Left lung (tissue), 10 donors: Measurements from ENCODE around the gene DRD4. TPM values are rescaled to one million over a fixed set of nuclear protein-coding genes. Genes with fewer than 3 reads are reported as not detected.

ENCODE experiments used
- ATAC-seq: fragments of 200-7000 bp; cut with Tn5 transposase; one replicate; pipeline ENCODE4 v1.9.1; 2020; ENCODE audit warnings: moderate library complexity
- DNase-seq, 4 donors: peaks; one replicate each; pipeline ENCODE4 v3.0.0-alpha.2; 2013 to 2020
- H3K27ac ChIP-seq, 2 donors: fragments of 200-600 bp; sonication (generic) in 1 of 2; one replicate each; pipeline versions ENCODE4 v1.5.0 to v1.8.0; 2020 to 2021
- H3K27me3 ChIP-seq, 2 donors: fragments of 200-600 bp; sonication (generic) in 1 of 2; one replicate each; pipeline versions ENCODE4 v1.5.0 to v1.8.0; 2020 to 2021
- H3K36me3 ChIP-seq, 2 donors: fragments of 200-600 bp; sonication (generic) in 1 of 2; one replicate each; pipeline versions ENCODE4 v1.5.0 to v1.8.0; 2020 to 2021
- H3K4me1 ChIP-seq, 2 donors: fragments of 200-600 bp; one replicate each; pipeline ENCODE4 v1.8.0; 2021
- H3K4me3 ChIP-seq, 2 donors: fragments of 200-600 bp; sonication (generic) in 1 of 2; one replicate each; pipeline versions ENCODE4 v1.5.0 to v1.8.0; 2020 to 2021; ENCODE audit warnings: mild to moderate bottlenecking in 1 of 2
- H3K9me3 ChIP-seq, 2 donors: fragments of 200-600 bp; sonication (generic) in 1 of 2; one replicate each; pipeline versions ENCODE4 v1.5.0 to v1.8.0; 2020 to 2021
- intact Hi-C, 2 donors: fragments of 100-400 bp; cut with DNase I; formaldehyde crosslinking; loops; one replicate each; pipeline versions ENCODE4 v1.11.2 to v1.14.2; 2022
- polyA plus RNA-seq, 6 donors: library from polyadenylated mRNA; unstranded; fragments of 120-200 nt; gene quantifications; one replicate each; pipeline ENCODE4 v1.2.1, GENCODE V29; 2013; ENCODE audit not compliant: insufficient read length in 6 of 6
- total RNA-seq, 2 donors: library from RNA; stranded (reverse); fragmentation: NEBNext Ultra II Directional; extraction: Animal tissue kit (Norgen Biotek cat#: 25700); gene quantifications; one replicate each; pipeline ENCODE4 v1.2.1, GENCODE V29; 2021
- TF ChIP-seq, protein P1 (sequence below), 2 donors: fragments of 200-600 bp; sonication (generic) in 1 of 2; IDR thresholded peaks; one replicate each; pipeline versions ENCODE4 v1.5.0 to v1.8.0; 2021; ENCODE audit warnings: antibody characterized with exemption in 2 of 2
- donor health status: DM: no; HTN: yes; CAD: no.
- donor health status: DM: no; HTN: no; CAD: no.

Gene DRD4
- total and polyA plus RNA-seq, 8 donors = 0.29 to 1.0 (median 0.64) TPM

DNA sequence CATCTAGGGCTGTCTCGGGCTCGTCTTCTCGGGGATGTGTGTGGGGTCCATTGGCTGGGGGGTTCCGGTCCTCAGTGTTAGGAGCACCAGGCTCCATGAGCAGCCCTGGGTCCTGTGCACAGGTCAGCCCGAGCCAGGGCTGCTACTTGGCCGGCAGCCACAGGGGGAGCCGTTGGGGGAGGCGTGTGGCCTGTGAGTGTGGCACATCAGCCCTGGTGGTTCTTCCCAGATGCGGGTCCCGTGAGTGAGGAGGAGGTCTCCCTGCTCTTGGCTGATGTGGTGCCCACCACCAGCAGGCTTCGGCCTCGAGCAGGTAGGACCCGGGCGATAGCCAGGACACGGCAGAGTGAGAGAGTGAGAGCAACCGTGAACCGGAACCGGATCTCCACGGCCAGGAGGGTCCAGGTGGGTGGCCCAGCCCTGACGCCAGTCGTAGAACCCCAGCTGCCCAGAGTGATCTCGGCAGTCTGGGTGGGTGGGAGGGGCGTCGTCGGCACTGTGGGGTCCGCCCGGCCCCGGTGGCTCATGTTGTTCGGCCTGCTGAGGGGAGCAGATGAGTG lies 39.8 kb upstream of the DRD4 start:
- DNase-seq = no peak
- no peaks in the 10 kb centered on the region for H3K9me3 ChIP-seq
- H3K27me3 ChIP-seq = no peaks in the 10 kb centered on the region
- TF ChIP-seq, protein P1, sequence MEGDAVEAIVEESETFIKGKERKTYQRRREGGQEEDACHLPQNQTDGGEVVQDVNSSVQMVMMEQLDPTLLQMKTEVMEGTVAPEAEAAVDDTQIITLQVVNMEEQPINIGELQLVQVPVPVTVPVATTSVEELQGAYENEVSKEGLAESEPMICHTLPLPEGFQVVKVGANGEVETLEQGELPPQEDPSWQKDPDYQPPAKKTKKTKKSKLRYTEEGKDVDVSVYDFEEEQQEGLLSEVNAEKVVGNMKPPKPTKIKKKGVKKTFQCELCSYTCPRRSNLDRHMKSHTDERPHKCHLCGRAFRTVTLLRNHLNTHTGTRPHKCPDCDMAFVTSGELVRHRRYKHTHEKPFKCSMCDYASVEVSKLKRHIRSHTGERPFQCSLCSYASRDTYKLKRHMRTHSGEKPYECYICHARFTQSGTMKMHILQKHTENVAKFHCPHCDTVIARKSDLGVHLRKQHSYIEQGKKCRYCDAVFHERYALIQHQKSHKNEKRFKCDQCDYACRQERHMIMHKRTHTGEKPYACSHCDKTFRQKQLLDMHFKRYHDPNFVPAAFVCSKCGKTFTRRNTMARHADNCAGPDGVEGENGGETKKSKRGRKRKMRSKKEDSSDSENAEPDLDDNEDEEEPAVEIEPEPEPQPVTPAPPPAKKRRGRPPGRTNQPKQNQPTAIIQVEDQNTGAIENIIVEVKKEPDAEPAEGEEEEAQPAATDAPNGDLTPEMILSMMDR (IDR thresholded peaks at IDR 0.05) = no peak
- no peak for ATAC-seq
- H3K36me3 ChIP-seq = peaks cover 3 to 100% of the 10 kb centered on the region in 2 donors
- H3K27ac ChIP-seq = no peak overlapping the region
- H3K4me1 ChIP-seq = no peaks in the 10 kb centered on the region
- intact Hi-C loops = no loop called here
- no peak overlapping the region for H3K4me3 ChIP-seq

DNA sequence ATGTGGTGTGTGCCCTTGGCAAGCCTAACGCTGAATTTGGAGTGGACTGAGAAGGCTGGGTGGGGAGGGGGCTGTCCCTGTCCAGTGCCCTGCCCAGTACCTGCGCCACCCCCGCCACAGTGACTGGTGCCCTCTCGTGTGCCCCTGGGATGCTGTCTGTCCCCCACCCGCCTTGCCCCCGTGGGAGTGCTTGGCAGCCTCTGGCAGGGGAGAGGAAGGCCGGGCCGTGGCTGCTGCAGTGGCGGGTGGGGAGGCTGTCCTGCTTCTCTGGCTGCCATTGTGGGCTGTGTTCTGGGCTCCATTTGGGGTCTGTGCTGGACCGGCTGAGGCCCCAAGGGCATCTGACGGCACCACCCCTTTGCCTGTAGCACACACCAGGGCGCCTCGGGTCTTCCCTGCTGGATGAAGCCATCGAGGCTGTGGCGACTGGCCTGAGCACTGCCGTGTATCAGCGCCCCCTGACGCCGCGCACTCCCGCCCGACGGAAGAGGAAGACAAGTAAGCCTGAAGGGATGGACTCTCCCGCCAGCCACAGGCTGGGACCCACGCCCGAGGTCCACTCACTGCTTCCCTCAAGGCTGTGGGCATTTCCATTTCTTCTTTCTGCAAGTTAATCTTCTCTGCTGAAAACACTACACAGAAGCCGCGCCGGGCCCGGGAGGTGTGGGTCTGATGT lies 38.9 kb upstream of the DRD4 start:
- Histone ChIP-seq H3K27me3 (no peaks in the 10 kb centered on the region), H3K4me3 (no peak overlapping the region), H3K9me3 (no peaks in the 10 kb centered on the region), H3K27ac (no peak overlapping the region), H3K4me1 (no peaks in the 10 kb centered on the region), H3K36me3 (peaks cover 1 to 100% of the 10 kb centered on the region in 2 donors)
- DNase-seq (peak in 1 of 4 donors; percentile 67), ATAC-seq (no peak)
- TF ChIP-seq, protein P1 (IDR thresholded peaks at IDR 0.05) = no peak
- intact Hi-C loops = no loop called here

DNA sequence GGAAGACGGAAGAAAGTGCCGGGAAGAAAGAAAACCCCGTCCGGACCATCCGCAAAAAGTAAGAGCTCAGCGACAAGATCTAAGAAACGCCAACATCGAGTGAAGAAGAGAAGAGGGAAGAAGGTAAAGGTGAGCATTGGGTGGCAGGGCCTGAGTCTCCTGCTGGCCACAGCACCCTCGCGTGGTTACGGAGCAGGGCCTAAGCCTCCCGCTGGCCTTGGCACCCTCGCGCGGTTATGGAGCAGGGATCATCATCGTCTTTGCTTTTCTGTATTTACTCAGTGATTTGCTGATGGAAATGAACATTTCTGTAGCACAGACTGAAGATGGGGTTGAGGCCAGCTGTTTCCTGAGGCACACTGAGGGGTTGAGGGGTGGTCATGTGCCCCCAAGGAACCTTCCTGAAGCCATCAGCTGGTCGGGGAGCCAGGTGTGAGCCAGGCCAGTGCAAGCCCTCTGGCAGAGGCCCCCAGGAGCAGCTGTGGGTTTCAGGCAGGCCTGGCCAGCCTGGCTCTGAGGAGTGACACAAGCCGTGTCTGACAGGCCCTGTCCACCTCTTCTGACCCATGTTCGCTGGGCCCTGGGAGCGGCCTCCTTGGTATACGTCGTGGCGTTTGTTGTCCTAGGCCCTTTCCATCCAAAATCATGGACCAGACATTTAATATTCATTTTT lies 35.4 kb upstream of the DRD4 start:
- TF ChIP-seq, protein P1 (IDR thresholded peaks at IDR 0.05) = no peak
- no peak overlapping the region for H3K27ac ChIP-seq
- H3K9me3 ChIP-seq = no peaks in the 10 kb centered on the region
- ATAC-seq (no peak), DNase-seq (peak in 1 of 4 donors; percentile 70)
- no peak overlapping the region for H3K4me3 ChIP-seq
- intact Hi-C loops = no loop called here
- H3K27me3 ChIP-seq = no peaks in the 10 kb centered on the region
- no peaks in the 10 kb centered on the region for H3K4me1 ChIP-seq
- peaks cover 0 to 100% of the 10 kb centered on the region in 2 donors for H3K36me3 ChIP-seq

DNA sequence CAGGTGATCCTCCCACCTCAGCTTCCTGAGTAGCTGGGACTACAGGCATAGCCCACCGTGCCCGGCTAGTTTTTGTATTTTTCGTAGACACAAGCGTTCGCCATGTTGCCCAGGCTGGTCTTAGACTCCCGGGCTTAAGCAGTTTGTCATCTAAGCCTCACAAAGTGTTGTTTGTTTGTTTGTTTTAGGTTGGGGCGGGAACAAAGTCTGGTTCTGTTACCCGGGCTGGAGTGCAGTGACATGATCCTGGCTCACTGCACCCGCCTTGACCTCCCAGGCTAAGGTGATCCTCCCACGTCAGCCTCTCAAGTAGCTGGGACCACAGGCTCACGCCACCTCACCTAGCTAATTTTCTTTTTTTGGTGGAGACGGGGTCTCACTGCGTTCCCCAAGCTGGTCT lies 33.9 kb upstream of the DRD4 start:
- DNase-seq (no peak), ATAC-seq (no peak)
- H3K27ac ChIP-seq = no peak overlapping the region
- TF ChIP-seq, protein P1 (IDR thresholded peaks at IDR 0.05) = no peak
- H3K36me3 ChIP-seq = peaks cover 0 to 100% of the 10 kb centered on the region in 2 donors
- no peaks in the 10 kb centered on the region for H3K4me1 ChIP-seq
- no peak overlapping the region for H3K4me3 ChIP-seq
- H3K27me3 ChIP-seq = no peaks in the 10 kb centered on the region
- no peaks in the 10 kb centered on the region for H3K9me3 ChIP-seq
- intact Hi-C loops = no loop called here
